Loucy (cell line): Measurements from ENCODE around the gene NLRP4.

Experiments used
- H2AFZ ChIP-seq: fragments of 200-600 bp; sonication (generic); 2 replicates; pipeline ENCODE4 v1.6.0; 2016; ENCODE audit warnings: antibody characterized with exemption, mild to moderate bottlenecking, low read length, moderate library complexity
- H3F3A ChIP-seq: fragments of 200-600 bp; 2 replicates; pipeline ENCODE4 v1.6.0; 2016; ENCODE audit warnings: antibody characterized with exemption, low read depth, mild to moderate bottlenecking
- H3K27me3 ChIP-seq: fragments of 200-600 bp; sonication (generic); 2 replicates; pipeline ENCODE4 v1.6.1; 2014; ENCODE audit warnings: low read length, mild to moderate bottlenecking; ENCODE audit not compliant: insufficient read depth, poor library complexity, severe bottlenecking
- H3K36me3 ChIP-seq: fragments of 200-600 bp; sonication (generic); 2 replicates; pipeline ENCODE4 v1.6.1; 2016; ENCODE audit warnings: low read length; ENCODE audit not compliant: insufficient read depth
- H3K4me1 ChIP-seq: fragments of 200-600 bp; sonication (generic); 2 replicates; pipeline ENCODE4 v1.5.1; 2014; ENCODE audit warnings: low read length, mild to moderate bottlenecking; ENCODE audit not compliant: insufficient read depth, poor library complexity, severe bottlenecking
- H3K4me2 ChIP-seq: fragments of 200-600 bp; sonication (generic); 2 replicates; pipeline ENCODE4 v1.6.0; 2014; ENCODE audit warnings: antibody characterized with exemption, low read length, low read depth, mild to moderate bottlenecking; ENCODE audit not compliant: poor library complexity, severe bottlenecking
- H3K4me3 ChIP-seq: fragments of 200-600 bp; sonication (generic); 2 replicates; pipeline ENCODE4 v1.5.1; 2014; ENCODE audit warnings: low read length, mild to moderate bottlenecking, mixed read lengths; ENCODE audit not compliant: poor library complexity, severe bottlenecking
- H3K79me2 ChIP-seq: fragments of 200-600 bp; sonication (generic); 2 replicates; pipeline ENCODE4 v1.6.1; 2014; ENCODE audit warnings: low read length; ENCODE audit not compliant: insufficient read depth
- H3K9ac ChIP-seq: fragments of 200-600 bp; sonication (generic); 2 replicates; pipeline ENCODE4 v1.6.0; 2014; ENCODE audit warnings: mild to moderate bottlenecking, low read depth, low read length, moderate library complexity; ENCODE audit not compliant: poor library complexity, severe bottlenecking
- H3K9me2 ChIP-seq: fragments of 200-600 bp; sonication (generic); replicated peaks from 2 replicates; pipeline ENCODE4 v1.6.1; 2016; ENCODE audit warnings: low read depth, low read length, mixed read lengths
- H3K9me3 ChIP-seq: fragments of 200-600 bp; sonication (generic); 2 replicates; pipeline ENCODE4 v1.6.1; 2014; ENCODE audit warnings: mild to moderate bottlenecking, antibody characterized with exemption, low read length, low read depth; ENCODE audit not compliant: insufficient read depth
- H4K20me1 ChIP-seq: fragments of 200-600 bp; sonication (generic); 2 replicates; pipeline ENCODE4 v1.6.0; 2014; ENCODE audit warnings: antibody characterized with exemption, low read length, mild to moderate bottlenecking; ENCODE audit not compliant: insufficient read depth, poor library complexity, severe bottlenecking
- EZH2phosphoT487 ChIP-seq: fragments of 200-600 bp; IDR thresholded peaks from 2 replicates; pipeline ENCODE4 v1.6.1; 2018; ENCODE audit warnings: antibody characterized with exemption, mild to moderate bottlenecking, moderate library complexity, borderline replicate concordance
- TF ChIP-seq, protein P1 (sequence below): fragments of 200-600 bp; sonication (generic); conservative IDR thresholded peaks from 2 replicates; pipeline ENCODE4 v1.5.1; 2014; ENCODE audit warnings: mild to moderate bottlenecking, antibody characterized with exemption, low read length

NLRP4 gene

DNA sequence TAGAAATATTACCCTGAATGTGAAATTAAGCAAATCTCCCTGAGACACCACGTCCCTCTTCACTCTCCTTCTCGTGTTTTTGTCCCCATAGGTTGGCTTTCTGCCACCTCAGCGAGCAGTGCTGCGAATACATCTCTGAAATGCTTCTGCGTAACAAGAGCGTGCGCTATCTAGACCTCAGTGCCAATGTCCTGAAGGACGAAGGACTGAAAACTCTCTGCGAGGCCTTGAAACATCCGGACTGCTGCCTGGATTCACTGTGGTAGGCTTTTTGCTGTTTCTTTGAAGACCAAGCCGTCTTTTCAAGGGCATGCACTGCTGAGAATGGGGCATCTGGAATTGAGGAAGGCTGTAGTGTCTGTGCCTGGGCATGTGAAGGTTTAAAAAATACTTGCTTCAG is 34.4 kb downstream of the NLRP4 start:
- no peaks in the 10 kb centered on the region for H3K36me3 ChIP-seq
- no peak for TF ChIP-seq EZH2phosphoT487
- TF ChIP-seq, protein P1, sequence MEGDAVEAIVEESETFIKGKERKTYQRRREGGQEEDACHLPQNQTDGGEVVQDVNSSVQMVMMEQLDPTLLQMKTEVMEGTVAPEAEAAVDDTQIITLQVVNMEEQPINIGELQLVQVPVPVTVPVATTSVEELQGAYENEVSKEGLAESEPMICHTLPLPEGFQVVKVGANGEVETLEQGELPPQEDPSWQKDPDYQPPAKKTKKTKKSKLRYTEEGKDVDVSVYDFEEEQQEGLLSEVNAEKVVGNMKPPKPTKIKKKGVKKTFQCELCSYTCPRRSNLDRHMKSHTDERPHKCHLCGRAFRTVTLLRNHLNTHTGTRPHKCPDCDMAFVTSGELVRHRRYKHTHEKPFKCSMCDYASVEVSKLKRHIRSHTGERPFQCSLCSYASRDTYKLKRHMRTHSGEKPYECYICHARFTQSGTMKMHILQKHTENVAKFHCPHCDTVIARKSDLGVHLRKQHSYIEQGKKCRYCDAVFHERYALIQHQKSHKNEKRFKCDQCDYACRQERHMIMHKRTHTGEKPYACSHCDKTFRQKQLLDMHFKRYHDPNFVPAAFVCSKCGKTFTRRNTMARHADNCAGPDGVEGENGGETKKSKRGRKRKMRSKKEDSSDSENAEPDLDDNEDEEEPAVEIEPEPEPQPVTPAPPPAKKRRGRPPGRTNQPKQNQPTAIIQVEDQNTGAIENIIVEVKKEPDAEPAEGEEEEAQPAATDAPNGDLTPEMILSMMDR: no peak
- H3K4me1 ChIP-seq: no peaks in the 10 kb centered on the region
- no peaks in the 10 kb centered on the region for H4K20me1 ChIP-seq
- no peak overlapping the region for H3K4me2 ChIP-seq
- H2AFZ ChIP-seq: no peak overlapping the region
- H3K79me2 ChIP-seq: no peaks in the 10 kb centered on the region
- H3K9me3 ChIP-seq: peaks cover 11% of the 10 kb centered on the region; the same call in 1 of the 2 replicates
- H3K9me2 ChIP-seq: no peaks in the 10 kb centered on the region
- H3K9ac ChIP-seq: no peak overlapping the region
- H3K4me3 ChIP-seq: no peak overlapping the region
- H3F3A ChIP-seq: no peaks in the 10 kb centered on the region
- H3K27me3 ChIP-seq: no peaks in the 10 kb centered on the region

DNA sequence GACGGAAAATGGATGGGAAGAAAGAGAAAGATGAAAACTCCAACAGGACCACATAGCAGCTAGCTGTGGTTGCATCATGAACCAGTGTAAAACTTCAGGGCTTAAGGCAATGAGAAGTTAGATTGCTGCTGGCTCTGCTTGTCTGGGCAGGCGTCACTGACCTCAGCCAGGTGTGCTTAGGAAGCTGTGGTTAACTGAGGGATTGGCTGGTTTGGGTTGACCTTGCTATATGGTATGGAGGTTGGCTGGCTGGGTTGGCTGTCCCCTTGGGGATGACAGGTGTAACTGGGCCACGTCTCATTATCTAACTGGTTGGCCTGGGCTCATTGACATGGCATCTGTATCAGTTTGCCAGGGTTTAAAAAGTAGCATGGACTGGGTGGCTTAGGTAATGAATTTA is 40.9 kb downstream of the NLRP4 start:
- H3K9me2 ChIP-seq: no peaks in the 10 kb centered on the region
- no peaks in the 10 kb centered on the region for H3K4me1 ChIP-seq
- H3K4me3 ChIP-seq: no peak overlapping the region
- H3K27me3 ChIP-seq: no peaks in the 10 kb centered on the region
- H2AFZ ChIP-seq: no peak overlapping the region
- H3K9ac ChIP-seq: no peak overlapping the region
- no peaks in the 10 kb centered on the region for H3K9me3 ChIP-seq
- H3F3A ChIP-seq: no peaks in the 10 kb centered on the region
- H3K36me3 ChIP-seq: no peaks in the 10 kb centered on the region
- H3K4me2 ChIP-seq: no peak overlapping the region
- H3K79me2 ChIP-seq: no peaks in the 10 kb centered on the region
- no peaks in the 10 kb centered on the region for H4K20me1 ChIP-seq
- TF ChIP-seq, protein P1: no peak
- no peak for TF ChIP-seq EZH2phosphoT487

DNA sequence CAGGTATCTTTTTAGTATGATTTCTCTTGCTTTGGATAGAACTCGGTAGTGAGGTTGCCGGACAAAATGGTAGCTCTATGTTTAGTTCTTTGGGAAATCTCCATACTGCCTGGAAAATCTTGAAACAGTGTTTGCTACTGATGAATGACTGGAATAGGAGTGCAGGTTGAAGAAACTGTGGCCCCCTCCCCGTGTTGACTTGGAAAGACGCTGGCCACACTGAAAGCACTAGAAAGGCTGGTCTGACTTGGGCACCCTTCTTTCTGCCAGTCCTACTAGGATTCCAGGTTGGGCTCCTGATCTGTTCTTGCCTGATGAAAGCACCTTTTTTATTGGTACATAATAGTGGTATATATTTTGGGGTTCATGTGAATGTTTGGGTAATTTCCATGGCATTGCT is 46.3 kb downstream of the NLRP4 start:
- Histone ChIP-seq H3K9ac (no peak overlapping the region), H3F3A (no peaks in the 10 kb centered on the region), H3K4me3 (no peak overlapping the region), H3K27me3 (no peaks in the 10 kb centered on the region), H3K9me3 (peaks cover 4% of the 10 kb centered on the region; the same call in 1 of the 2 replicates), H2AFZ (no peak overlapping the region), H4K20me1 (no peaks in the 10 kb centered on the region), H3K4me1 (no peaks in the 10 kb centered on the region), H3K79me2 (no peaks in the 10 kb centered on the region), H3K4me2 (no peak overlapping the region), H3K9me2 (no peaks in the 10 kb centered on the region), H3K36me3 (no peaks in the 10 kb centered on the region)
- TF ChIP-seq, protein P1: no peak
- no peak for TF ChIP-seq EZH2phosphoT487
